HEK293 (cell line): Measurements from ENCODE around the gene SAMD4A.
"Not testable (repeated sequence)": the region's sequence is repeated elsewhere in the genome, so short reads cannot be mapped to it uniquely, and the experiment has no call there.

ENCODE experiments used
- ATF2 ChIP-seq: fragments of 450-650 bp; formaldehyde crosslinking; IDR thresholded peaks from 2 replicates; pipeline ENCODE4 v1.5.1; 2016; ENCODE audit warnings: missing biosample characterization, missing genetic modification characterization, low read depth
- CTCF ChIP-seq: fragments of 450-650 bp; formaldehyde crosslinking; IDR thresholded peaks from 2 replicates; pipeline ENCODE4 v1.5.1; 2016; ENCODE audit warnings: missing biosample characterization, missing genetic modification characterization
- GLI4 ChIP-seq: fragments of 450-650 bp; formaldehyde crosslinking; IDR thresholded peaks from 2 replicates; pipeline ENCODE4 v1.5.1; 2016; ENCODE audit warnings: missing biosample characterization, missing genetic modification characterization
- SALL2 ChIP-seq: fragments of 450-650 bp; formaldehyde crosslinking; IDR thresholded peaks from 2 replicates; pipeline ENCODE4 v1.5.0; 2017; ENCODE audit warnings: missing biosample characterization, mild to moderate bottlenecking, missing genetic modification characterization, borderline replicate concordance
- TRIM28 ChIP-seq: IDR thresholded peaks from 2 replicates; pipeline ENCODE4 v1.6.1; 2011; ENCODE audit warnings: low read length, control low read depth, borderline replicate concordance
- YY1 ChIP-seq: fragments of 450-650 bp; formaldehyde crosslinking; IDR thresholded peaks from 2 replicates; pipeline ENCODE4 v1.5.1; 2018; ENCODE audit warnings: missing biosample characterization, missing genetic modification characterization
- ZBTB44 ChIP-seq: fragments of 450-650 bp; IDR thresholded peaks from 2 replicates; pipeline ENCODE4 v1.5.1; 2018; ENCODE audit warnings: missing biosample characterization, mild to moderate bottlenecking, missing genetic modification characterization
- ZNF350 ChIP-seq: fragments of 450-650 bp; formaldehyde crosslinking; IDR thresholded peaks from 2 replicates; pipeline ENCODE4 v1.5.0; 2017; ENCODE audit warnings: missing biosample characterization, mild to moderate bottlenecking, missing genetic modification characterization
- ZNF416 ChIP-seq: fragments of 450-650 bp; formaldehyde crosslinking; IDR thresholded peaks from 2 replicates; pipeline ENCODE4 v1.5.1; 2016; ENCODE audit warnings: missing biosample characterization, missing genetic modification characterization
- ZNF555 ChIP-seq: fragments of 450-650 bp; formaldehyde crosslinking; conservative IDR thresholded peaks from 2 replicates; pipeline ENCODE4 v1.5.1; 2017; ENCODE audit warnings: missing biosample characterization, mild to moderate bottlenecking, missing genetic modification characterization, inconsistent platforms
- ZNF837 ChIP-seq: fragments of 450-650 bp; formaldehyde crosslinking; IDR thresholded peaks from 2 replicates; pipeline ENCODE4 v1.5.1; 2016; ENCODE audit warnings: missing biosample characterization, missing genetic modification characterization
- ZSCAN16 ChIP-seq: fragments of 450-650 bp; formaldehyde crosslinking; IDR thresholded peaks from 2 replicates; pipeline ENCODE4 v1.5.1; 2016; ENCODE audit warnings: missing biosample characterization, missing genetic modification characterization

- not testable (repeated sequence) for TF ChIP-seq ZNF416; CTCF; YY1 (tag by site-specific recombination); ZSCAN16 (tag by site-specific recombination); ZNF350; ATF2 (tag by site-specific recombination); ZNF837 (tag by site-specific recombination); TRIM28; ZBTB44 (tag by site-specific recombination); ZNF555 (tag by site-specific recombination); SALL2 (tag by site-specific recombination); GLI4 (tag by site-specific recombination)
Measured at GRCh38 chr14:54752611-54753010, 185.7 kb downstream of the SAMD4A start.
